HG03175 (cell line): ENCODE data around the gene PTCH2.
"Not testable (repeated sequence)": the region's sequence is repeated elsewhere in the genome, so short reads cannot be mapped to it uniquely, and the experiment has no call there.

Source experiments
- ATAC-seq: cut with Tn5 transposase; IDR thresholded peaks from one replicate; pipeline ENCODE4 v1.9.1; 2021; ENCODE audit warnings: mild to moderate bottlenecking, moderate library complexity; ENCODE audit not compliant: unreplicated experiment

The PTCH2 gene

DNA sequence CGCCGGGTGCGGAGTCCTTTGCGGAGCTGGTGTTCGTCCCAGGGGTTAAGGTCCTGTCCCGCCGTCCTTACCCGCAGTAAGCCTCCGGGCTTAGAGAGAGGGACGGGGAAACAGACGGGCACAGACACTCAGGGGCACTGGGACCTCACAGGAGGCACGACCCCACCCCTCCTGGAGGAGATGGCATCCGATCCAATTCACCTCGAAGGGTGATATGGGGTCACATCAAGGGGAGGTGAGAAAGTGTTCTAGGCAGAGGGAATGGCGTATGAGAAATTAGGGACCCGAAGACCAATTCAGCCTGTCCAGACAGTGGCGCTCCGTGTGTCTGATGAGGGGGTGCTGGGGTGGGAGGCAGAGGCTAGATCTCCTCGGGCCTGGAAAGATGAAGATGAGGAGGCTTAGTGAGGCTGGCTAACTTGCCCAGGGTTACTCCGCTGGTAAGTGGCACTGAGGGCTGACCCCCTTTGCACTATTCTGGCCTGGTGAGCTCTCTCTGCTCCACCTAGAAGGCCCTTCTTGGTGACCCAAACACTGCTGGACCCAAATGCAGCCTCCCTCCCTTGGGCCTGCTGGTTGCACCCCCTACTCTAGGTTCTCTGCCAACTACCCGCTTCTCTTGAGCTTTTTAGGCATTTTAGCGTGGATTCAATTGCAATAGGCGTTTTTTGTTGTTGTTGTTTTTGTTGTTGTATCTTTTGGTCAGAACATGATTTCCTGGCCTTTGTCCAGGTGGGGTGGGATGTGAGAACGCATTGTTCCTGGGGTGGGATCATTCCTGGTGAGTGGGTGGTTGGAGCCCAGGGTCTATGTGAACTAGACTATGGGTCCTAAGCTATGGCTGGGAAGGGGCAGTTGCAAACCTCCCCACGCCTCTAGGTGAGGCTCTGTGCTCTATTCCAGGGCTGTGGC is 22.5 kb downstream of the PTCH2 start:
- no peak for ATAC-seq

DNA sequence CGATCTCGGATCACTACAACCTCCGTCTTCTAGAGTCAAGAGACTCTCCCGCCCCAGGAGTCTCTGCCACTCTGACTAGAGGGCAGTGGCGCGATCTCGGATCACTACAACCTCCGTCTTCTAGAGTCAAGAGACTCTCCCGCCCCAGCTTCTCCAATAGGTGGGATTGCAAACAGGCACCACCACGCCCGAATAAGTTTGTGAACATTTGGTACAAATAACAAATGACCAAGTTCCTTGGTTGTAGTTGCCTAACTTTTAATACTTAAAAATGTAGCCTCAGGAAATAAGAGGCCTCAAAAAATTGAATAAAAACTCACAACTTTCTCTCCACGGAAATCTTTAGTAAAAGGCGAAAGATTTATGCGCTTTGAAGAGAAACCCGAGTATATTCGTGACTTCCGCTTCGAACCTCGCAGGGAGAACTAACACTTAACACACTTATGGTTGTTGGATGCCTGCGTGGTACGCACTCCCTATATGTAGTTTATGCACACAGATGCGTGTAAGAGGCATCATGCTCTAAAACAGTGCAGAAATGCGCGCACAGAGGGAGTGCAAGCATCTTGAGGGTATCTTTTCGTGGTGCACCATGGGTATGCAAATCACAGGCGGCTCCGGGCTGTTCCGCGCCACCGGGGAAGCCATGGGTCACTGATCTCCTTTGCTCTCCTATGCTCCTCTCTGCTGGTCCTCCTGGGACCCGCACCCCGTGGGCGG is 23.3 kb downstream of the PTCH2 start:
- peak; percentile 82 for ATAC-seq

DNA sequence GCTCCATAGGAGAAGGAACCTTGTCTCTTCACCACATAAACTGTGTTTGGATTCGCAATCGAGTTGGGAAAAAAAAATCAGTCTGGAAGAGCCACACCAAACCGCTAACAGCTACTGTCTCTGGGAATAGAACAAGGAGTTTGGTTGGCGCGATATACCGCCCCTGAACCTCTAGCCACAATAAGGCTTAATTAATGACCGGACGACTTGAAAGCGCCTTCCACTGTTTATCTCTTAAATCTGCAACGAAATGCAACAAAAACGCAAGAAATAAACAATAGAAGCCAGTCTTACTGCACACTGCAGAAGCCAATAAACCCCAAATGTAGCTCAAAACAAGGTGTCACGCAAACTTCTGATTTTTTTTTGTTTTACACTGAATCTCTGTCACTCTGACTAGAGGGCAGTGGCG is 23.9 kb downstream of the PTCH2 start:
- no peak for ATAC-seq

DNA sequence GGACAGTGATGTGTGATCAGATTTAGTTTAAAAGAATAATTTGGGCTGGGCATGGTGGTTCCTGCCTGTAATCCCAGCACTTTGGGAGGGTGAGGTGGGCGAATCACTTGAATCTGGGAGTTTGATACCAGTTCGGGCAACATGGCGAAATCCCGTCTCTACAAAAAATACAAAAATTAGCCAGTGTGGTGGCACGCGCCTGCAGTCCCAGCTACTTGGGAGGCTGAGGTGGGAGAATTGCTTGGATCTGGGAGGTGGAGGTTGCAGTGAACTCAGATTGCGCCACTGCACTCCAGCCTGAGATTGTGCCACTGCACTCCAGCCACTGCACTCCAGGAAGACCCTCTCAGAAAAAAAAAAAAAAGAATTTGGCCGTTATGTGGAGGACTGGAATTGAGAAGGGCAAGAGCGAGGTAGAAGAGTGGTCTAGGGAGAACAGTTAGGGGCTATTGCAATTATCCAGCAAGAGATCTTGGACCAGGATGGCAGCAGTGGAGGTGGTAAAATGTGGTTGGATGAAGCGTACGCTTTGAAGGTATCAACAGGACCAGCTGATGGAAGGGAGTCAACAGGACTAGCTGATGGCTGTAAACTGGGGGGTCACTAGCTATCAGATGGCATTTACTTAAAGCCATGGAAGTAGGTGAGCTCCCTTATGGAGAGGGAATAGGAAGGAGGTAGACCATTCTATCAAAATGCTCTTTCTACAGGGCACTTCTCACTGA is 25.1 kb downstream of the PTCH2 start:
- no peak for ATAC-seq

DNA sequence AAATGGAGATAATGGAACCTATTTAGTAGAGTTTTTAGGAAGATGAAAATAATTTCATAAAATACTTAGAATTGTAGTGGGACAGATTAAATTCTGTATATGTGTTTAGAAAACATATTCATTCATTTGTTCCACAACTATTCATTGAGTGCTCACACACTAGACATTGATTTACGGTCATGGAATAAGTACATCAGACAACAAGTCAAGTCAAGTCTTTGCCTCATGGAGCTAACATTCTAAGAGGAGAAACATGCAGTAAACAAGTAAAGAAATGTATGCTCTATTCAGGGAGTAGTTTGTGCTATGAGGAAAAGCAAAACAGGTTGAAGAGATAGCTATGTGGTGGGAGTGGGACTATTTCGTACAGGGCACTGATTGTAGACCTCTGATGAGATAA is 25.7 kb downstream of the PTCH2 start:
- no peak for ATAC-seq

DNA sequence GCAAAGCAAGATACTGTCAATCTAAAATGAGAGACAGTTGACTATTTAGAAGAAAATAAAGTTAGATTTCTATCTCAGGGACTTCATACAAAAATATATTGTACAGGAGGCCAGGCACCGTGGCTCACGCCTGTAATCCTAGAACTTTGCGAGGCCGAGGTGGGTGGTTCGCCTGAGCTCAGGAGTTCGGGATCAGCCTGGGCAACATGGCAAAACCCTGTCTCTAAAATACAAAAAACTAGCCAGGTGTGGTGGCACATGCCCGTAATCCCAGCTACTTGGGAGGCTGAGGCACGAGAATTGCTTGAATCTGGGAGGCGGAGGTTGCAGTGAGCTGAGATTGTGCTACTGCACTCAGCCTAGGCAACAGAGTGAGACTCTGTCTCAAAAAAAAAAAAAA is 27.1 kb downstream of the PTCH2 start:
- ATAC-seq, result not testable (repeated sequence)

DNA sequence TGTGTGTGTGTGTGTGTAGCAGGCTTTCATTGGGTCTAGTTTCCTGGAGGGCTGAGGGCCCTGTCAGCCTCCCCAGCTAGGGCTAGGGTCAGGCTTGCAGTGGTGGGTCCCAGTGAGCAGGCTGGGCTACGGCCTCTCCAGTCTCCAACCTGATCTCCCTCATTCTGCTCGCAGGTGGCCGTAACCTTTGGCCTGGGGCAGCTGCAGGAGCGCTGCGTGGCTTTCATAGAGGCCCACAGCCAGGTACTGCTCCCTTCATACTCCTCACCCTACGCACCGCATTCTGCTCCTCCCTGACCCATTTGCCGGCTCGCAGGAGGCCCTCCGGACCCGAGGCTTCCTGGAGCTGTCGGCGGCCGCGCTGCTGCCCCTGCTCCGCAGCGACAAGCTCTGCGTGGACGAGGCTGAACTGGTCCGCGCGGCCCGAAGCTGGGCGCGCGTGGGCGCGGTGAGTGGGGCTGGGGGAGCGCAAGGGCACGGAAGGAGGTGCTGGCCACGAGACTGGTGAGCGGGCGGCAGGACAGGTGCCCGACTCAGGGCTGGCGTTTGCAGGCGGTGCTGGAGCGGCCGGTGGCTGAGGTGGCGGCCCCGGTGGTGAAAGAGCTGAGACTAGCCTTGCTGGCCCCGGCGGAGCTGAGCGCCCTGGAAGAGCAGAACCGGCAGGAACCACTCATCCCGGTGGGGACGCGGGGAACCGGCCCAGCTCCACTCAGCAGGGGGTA is 30.1 kb downstream of the PTCH2 start:
- ATAC-seq, result no peak

DNA sequence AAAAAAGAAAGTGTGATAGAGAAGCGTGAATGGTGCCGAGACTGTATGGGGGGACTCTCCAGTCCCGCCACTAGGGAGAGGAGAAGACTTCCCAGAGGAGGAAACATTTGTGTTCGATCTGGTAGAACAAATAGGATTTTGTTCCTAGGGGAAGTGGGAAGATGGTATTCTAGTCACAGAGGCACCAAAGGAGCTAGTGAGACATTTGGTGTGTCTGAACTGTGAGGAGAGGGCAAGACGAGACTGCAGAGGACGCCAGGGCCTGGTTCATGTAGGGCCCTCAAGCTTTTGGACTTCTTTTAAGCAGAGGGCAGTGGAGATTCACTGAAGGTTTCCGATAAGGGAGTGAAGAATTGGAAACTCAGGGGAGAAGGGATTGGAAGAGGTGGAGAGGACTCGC is 31.8 kb downstream of the PTCH2 start:
- ATAC-seq, result no peak

DNA sequence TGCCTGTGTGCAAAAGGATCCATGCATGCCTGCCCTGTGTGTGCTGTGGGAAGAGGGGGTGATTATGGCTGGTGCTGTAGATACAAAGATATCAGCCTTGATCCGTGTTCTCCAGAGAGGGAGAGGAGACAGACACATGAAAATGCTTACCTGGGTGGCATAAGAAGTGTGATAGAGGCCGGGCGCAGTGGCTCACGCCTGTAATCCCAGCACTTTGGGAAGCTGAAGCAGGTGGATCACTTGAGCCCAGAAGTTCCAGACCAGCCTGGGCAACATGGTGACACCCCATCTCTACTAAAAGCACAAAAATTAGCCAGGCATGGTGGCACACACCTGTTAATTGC is 32.3 kb downstream of the PTCH2 start:
- ATAC-seq, result not testable (repeated sequence)

DNA sequence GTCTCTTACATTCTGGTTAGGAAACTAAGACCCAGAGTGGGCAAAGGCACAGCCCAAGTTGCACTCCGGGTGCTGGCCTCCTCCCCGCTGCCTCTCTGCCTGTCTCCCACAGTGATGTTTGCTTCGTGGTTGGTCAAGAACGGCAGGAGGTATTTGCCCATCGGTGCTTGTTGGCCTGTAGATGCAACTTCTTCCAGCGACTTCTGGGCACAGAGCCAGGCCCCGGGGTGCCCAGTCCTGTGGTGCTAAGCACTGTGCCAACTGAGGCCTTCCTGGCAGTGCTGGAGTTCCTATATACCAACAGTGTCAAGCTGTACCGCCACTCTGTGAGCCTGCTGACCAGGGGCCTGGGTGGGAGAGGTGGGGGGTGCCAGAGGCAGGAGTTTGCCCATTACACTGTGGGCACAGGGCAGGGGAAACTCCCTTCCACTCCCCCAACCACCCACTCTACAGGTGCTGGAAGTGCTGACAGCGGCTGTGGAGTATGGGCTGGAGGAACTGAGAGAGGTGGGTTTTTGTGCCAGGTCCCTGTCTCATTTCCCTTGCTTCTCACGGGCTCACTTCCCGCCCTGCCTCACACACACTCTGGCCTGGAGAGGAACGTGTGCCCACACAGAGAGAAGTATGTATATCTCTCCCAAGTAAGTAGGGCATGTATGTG is 32.8 kb downstream of the PTCH2 start:
- no peak for ATAC-seq

DNA sequence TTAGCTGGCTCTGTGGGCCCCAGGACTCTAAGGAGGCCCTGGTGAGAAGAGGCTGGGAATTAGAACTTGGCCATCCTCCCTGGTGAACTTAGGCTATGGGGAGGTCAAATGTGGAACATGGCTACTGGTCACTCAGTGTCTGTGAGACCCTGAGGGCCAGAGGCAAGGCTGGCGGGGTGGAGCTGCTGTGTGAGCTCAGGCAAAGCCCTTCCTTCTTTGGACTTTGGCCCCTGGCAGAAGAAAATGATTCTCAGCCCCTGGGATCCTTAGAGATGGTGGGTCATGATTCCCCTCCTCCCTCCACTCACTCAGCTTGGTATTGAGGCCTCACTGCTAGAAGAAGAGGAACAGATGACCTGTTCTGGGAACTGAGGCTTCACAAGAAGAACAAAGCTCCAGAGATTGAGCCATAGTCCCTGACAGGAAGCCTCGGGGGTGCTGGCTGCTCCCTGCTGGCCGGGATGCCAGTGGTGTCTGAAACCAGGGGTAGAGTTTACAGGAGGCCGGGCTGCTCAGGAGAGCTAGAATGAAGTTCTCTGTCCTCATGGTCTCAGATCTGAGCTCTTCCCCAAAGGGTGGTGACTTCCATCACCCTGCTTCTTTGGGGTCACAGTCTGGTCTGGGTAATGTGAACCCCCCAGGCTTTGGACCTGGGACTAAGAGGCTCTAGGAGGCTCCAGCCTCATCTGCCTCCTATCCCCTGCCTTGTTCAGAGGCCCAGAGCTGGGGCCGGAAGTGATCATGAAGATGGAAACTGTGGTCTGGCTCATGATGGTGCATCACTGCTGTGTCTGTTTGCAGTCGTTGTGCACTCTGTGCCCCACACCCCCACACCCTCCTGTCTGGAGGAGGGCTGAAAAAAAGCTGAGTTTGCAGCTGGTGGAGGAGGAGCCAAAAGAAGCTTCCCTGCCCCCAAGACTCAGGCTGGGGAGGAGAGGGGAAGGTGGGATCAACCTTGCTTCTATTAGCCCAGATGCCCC is 33.8 kb downstream of the PTCH2 start:
- ATAC-seq, result peak; percentile 59

DNA sequence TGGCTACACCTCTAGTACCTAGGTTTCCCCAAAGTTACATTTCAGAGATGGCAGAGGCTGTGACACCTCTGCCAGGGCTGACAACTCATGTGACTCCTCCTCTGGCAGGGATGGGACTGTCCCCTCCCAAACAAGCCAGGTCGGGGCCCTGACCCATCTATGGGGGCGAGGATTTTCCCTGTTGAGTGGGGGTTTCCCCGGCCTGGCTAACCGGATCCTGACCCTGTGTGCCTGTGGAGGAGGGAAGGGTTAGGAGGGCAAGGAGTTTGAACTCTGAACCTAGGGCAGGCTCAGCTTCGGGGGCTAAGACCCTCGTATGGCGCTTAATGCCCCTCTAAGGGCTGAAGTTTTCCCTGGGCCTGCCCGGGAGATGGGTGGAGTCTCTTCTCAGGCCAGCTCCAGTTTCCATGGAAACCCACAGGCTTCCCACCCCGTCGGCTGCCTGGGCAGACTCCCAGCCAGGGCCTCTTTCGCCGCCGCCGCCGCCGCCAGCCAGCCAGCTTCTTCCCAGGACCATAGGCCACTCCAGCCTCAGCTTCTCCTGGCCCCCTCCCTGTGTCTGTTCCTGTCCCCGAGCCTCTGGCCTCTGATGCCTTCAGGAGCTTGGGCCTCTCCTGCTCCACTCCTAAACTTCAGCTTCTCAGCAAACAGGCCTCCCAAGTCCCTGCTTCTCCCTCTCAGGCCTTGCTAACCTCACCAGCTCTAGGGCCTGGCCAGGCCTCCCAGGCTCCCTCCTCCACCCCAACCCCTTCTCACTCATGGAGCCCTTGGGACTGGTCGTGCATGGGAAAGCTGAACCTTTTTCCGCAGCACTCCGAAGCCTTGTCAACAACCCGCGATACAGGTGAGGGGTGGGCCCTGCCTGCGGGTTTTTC is 34.8 kb downstream of the PTCH2 start, which contains the start of gene BTBD19:
TSS of gene BTBD19 (plus strand) at position 461 of the 875 bp plus-strand sequence. CDS start at position 759, 298 bp downstream.
- ATAC-seq, result peak; percentile 31

DNA sequence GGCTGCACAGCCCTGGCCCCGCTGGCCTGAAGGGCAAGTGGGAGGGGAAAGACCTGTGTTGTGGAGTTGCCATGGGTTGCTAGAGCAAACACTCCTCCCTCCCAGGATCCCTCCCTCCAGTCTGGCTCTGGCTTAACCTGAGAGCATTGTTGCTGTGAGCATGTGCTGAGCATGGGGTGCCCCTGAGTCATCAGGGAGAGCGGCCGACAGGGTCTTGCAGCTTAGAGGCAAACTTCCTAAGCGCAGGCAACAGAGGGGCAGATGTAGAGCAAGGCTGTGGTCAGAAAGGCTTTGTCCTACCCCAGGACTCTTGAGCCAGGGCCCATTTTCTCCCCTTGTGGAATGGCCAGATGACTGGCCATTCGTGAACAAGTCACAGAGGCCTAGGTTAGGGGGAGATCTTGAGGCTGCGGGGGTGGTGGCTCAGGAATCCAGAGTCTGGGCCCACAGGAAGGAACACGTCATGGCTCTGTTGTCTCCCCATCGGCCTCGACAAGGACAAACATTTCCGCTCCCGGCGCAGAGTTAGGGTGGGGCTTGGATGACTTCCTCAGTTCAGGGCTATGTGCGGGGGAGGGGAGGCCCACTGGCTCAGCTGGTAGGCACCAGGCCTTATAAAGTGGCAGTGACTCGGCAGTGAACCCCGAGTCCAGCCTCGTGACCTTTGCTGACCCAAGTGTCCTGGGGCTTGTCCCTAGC is 35.5 kb downstream of the PTCH2 start:
- peak; percentile 37 for ATAC-seq

DNA sequence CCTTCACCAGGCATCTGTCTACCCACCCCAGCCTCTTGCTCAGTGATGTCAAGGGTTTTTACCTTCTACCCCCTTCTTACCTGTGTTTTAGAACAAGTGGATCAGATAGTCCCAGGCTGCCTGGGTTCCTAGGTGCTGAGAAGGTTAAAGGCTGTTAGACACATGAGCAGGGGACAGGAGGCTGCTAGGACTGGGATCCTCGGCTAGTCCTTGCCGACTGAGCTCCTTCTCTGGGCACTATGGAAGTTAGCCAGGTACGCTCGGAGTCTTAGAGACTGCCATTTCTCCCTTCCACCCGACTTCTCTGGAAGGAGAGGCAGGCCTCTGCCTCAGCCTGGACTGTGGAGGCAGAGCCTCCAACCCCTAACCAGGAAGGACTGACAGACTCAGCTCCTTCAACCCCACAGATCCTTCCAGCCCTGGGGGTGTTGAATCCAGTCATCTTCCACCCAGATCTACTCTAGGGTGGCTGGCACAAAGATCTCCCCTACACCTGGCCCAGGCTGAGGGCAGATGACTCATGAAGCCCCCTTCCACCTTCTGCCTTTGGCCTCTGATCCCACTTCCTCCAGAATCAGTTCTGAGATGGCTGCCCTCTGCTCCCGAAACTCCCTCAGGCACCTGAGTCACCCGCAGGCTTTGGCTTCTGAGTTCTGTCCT is 36.2 kb downstream of the PTCH2 start, which contains the start of gene DYNLT4:
TSS of gene DYNLT4 (minus strand) at position 648 of the 660 bp plus-strand sequence. CDS start 683 bp downstream, outside the sequence.
- ATAC-seq, result no peak

DNA sequence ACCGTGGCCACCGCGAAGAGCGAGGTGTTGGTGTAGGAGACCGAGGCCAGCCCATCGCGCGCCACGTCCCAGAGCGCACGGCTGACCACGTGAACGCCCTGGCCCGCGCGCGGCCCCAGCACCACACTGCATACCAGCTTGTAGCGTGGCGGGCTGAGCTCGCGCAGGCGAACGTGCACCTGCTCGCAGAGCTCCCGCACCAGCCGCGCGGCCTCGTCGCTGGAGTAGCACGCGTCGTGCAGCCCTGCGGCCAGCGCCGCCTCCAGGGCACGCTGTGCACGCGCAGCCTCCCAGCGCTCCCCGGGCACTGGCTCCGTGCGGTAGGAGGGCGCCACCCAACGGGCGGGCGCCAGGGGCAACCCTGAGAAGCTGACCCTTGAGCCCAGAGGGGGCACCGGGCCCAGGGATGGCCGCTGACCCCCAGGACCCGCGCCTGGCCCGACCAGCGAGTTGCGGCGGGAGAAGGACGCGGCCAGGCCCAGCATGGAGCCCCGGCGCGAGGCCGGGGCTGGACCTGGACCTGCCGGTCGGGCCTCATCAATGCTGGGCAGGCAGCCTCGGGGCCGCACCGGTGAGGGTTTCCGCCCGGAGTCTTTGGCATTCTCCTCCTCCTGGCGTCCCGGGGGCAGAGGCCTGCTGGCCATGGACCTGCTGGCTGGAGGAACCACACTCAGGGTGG is 36.9 kb downstream of the PTCH2 start:
- no peak for ATAC-seq

DNA sequence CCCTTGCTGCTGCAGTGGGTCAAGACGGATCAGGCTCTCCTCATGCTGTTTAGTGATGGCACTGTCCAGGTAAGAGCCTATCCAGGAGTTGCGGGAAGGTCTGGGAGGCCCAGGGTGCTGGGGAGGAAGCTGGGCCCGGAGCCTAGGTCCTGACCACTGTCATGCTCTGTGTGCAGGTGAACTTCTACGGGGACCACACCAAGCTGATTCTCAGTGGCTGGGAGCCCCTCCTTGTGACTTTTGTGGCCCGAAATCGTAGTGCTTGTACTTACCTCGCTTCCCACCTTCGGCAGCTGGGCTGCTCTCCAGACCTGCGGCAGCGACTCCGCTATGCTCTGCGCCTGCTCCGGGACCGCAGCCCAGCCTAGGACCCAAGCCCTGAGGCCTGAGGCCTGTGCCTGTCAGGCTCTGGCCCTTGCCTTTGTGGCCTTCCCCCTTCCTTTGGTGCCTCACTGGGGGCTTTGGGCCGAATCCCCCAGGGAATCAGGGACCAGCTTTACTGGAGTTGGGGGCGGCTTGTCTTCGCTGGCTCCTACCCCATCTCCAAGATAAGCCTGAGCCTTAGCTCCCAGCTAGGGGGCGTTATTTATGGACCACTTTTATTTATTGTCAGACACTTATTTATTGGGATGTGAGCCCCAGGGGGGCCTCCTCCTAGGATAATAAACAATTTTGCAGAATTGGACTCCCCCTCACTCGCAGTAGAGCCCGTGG is 37.6 kb downstream of the PTCH2 start:
- no peak for ATAC-seq
